HEK293 (cell line): Measurements from ENCODE around the gene PCBP1.

Experiments used
- CTCF ChIA-PET: fragments of 350-600 bp; formaldehyde crosslinking; extraction: SDS; loops from one replicate; lab custom pipeline; 2021; ENCODE audit warnings: antibody characterized with exemption; lab: Yijun Ruan, JAX
- POLR2A ChIA-PET: fragments of 300-600 bp; formaldehyde crosslinking; extraction: SDS; loops from one replicate; lab custom pipeline; 2020; ENCODE audit warnings: antibody characterized with exemption, inconsistent platforms; lab: Yijun Ruan, JAX
- H3K27ac ChIP-seq: fragments of 200-500 bp; sonication (Bioruptor generic); 2 replicates; pipeline ENCODE4 v1.5.1; 2014; ENCODE audit warnings: low read depth, low read length, control low read depth, inconsistent platforms; ENCODE audit errors: extremely low read depth
- H3K36me3 ChIP-seq, 2 experiments: fragments of 200-500 bp in 1 of 2; sonication (Bioruptor generic) in 1 of 2; 1 replicate in 1 of 2; 2 replicates in 1 of 2; pipeline ENCODE4 v1.5.1; 2014 to 2017; ENCODE audit warnings: inconsistent platforms in 2 of 2, low read length in 2 of 2; ENCODE audit not compliant: control insufficient read depth in 2 of 2, insufficient read depth in 1 of 2
- H3K4me1 ChIP-seq: fragments of 200-500 bp; sonication (Bioruptor generic); 2 replicates; pipeline ENCODE4 v1.5.1; 2014; ENCODE audit warnings: mild to moderate bottlenecking, low read length, inconsistent platforms; ENCODE audit not compliant: control insufficient read depth, insufficient read depth
- H3K4me3 ChIP-seq: 2 replicates; pipeline ENCODE4 v1.5.1; 2011; ENCODE audit warnings: low read depth, mild to moderate bottlenecking, control low read depth, low read length, moderate library complexity
- H3K9me3 ChIP-seq: fragments of 200-500 bp; sonication (Bioruptor generic); 2 replicates; pipeline ENCODE4 v1.5.1; 2014; ENCODE audit warnings: low read depth, low read length, inconsistent platforms; ENCODE audit not compliant: control insufficient read depth, insufficient read depth
- BCL11B ChIP-seq: fragments of 450-650 bp; formaldehyde crosslinking; IDR thresholded peaks from 2 replicates; pipeline ENCODE4 v1.5.1; 2016; ENCODE audit warnings: low read depth, missing biosample characterization, missing genetic modification characterization
- GLIS1 ChIP-seq: fragments of 450-650 bp; formaldehyde crosslinking; IDR thresholded peaks from 2 replicates; pipeline ENCODE4 v1.5.1; 2016; ENCODE audit warnings: missing biosample characterization, missing genetic modification characterization
- MEIS1 ChIP-seq: sonication (generic); formaldehyde crosslinking; IDR thresholded peaks from 2 replicates; pipeline ENCODE4 v1.8.1; 2022; ENCODE audit warnings: missing genetic modification reagents, mild to moderate bottlenecking, borderline replicate concordance
- PRDM1 ChIP-seq: fragments of 450-650 bp; formaldehyde crosslinking; IDR thresholded peaks from 2 replicates; pipeline ENCODE4; 2016; ENCODE audit warnings: missing biosample characterization, missing genetic modification characterization
- PRDM6 ChIP-seq: fragments of 450-650 bp; formaldehyde crosslinking; IDR thresholded peaks from 2 replicates; pipeline ENCODE4 v1.5.1; 2017; ENCODE audit warnings: missing biosample characterization, missing genetic modification characterization
- REPIN1 ChIP-seq: fragments of 450-650 bp; formaldehyde crosslinking; IDR thresholded peaks from 2 replicates; pipeline ENCODE4 v1.5.1; 2017; ENCODE audit warnings: missing biosample characterization, missing genetic modification characterization, low read depth
- SETDB1 ChIP-seq: IDR thresholded peaks from one replicate; pipeline ENCODE4 v1.6.1; 2017; ENCODE audit warnings: mild to moderate bottlenecking, low read length, moderate library complexity, mixed read lengths; ENCODE audit not compliant: insufficient read length
- TCF7L2 ChIP-seq: IDR thresholded peaks from 2 replicates; pipeline ENCODE4 v1.6.1; 2011; ENCODE audit warnings: low read depth, mild to moderate bottlenecking, inconsistent platforms, low read length, moderate library complexity, borderline replicate concordance
- ZBTB21 ChIP-seq: fragments of 450-650 bp; formaldehyde crosslinking; IDR thresholded peaks from 2 replicates; pipeline ENCODE4 v1.5.1; 2017; ENCODE audit warnings: missing biosample characterization, missing genetic modification characterization
- ZFP37 ChIP-seq: fragments of 450-650 bp; formaldehyde crosslinking; IDR thresholded peaks from 2 replicates; pipeline ENCODE4 v1.5.1; 2016; ENCODE audit warnings: missing biosample characterization, missing genetic modification characterization
- ZFP69B ChIP-seq: fragments of 450-650 bp; formaldehyde crosslinking; IDR thresholded peaks from 2 replicates; pipeline ENCODE4 v1.5.1; 2016; ENCODE audit warnings: missing biosample characterization, missing genetic modification characterization
- ZNF132 ChIP-seq: fragments of 450-650 bp; formaldehyde crosslinking; IDR thresholded peaks from 2 replicates; pipeline ENCODE4 v1.5.1; 2017; ENCODE audit warnings: missing biosample characterization, missing genetic modification characterization, borderline replicate concordance
- ZNF221 ChIP-seq: fragments of 450-650 bp; formaldehyde crosslinking; IDR thresholded peaks from 2 replicates; pipeline ENCODE4 v1.5.1; 2017; ENCODE audit warnings: missing biosample characterization, missing genetic modification characterization, borderline replicate concordance
- ZNF248 ChIP-seq: fragments of 450-650 bp; formaldehyde crosslinking; IDR thresholded peaks from 2 replicates; pipeline ENCODE4 v1.5.1; 2017; ENCODE audit warnings: missing biosample characterization, missing genetic modification characterization
- ZNF335 ChIP-seq: fragments of 450-650 bp; formaldehyde crosslinking; conservative IDR thresholded peaks from 2 replicates; pipeline ENCODE4 v1.5.1; 2016; ENCODE audit warnings: missing biosample characterization, missing genetic modification characterization
- ZNF404 ChIP-seq: fragments of 450-650 bp; formaldehyde crosslinking; IDR thresholded peaks from 2 replicates; pipeline ENCODE4 v1.5.1; 2017; ENCODE audit warnings: missing biosample characterization, missing genetic modification characterization
- ZNF433 ChIP-seq: fragments of 450-650 bp; formaldehyde crosslinking; IDR thresholded peaks from 2 replicates; pipeline ENCODE4 v1.5.1; 2016; ENCODE audit warnings: missing biosample characterization, missing genetic modification characterization, low read depth
- ZNF473 ChIP-seq: fragments of 450-650 bp; formaldehyde crosslinking; IDR thresholded peaks from 2 replicates; pipeline ENCODE4 v1.5.1; 2017; ENCODE audit warnings: missing biosample characterization, missing genetic modification characterization
- ZNF548 ChIP-seq: fragments of 450-650 bp; formaldehyde crosslinking; IDR thresholded peaks from 2 replicates; pipeline ENCODE4 v1.5.1; 2016; ENCODE audit warnings: missing biosample characterization, missing genetic modification characterization
- ZNF596 ChIP-seq: fragments of 450-650 bp; IDR thresholded peaks from 2 replicates; pipeline ENCODE4 v1.5.0; 2018; ENCODE audit warnings: missing biosample characterization, mild to moderate bottlenecking, missing genetic modification characterization, moderate library complexity
- ZNF76 ChIP-seq: fragments of 450-650 bp; formaldehyde crosslinking; IDR thresholded peaks from 2 replicates; pipeline ENCODE4; 2016; ENCODE audit warnings: low read depth, missing biosample characterization, missing genetic modification characterization, borderline replicate concordance
- ZNF768 ChIP-seq: fragments of 450-650 bp; formaldehyde crosslinking; IDR thresholded peaks from 2 replicates; pipeline ENCODE4 v1.5.1; 2018; ENCODE audit warnings: missing biosample characterization, mild to moderate bottlenecking, missing genetic modification characterization
- ZSCAN18 ChIP-seq: fragments of 450-650 bp; formaldehyde crosslinking; IDR thresholded peaks from 2 replicates; pipeline ENCODE4 v1.5.1; 2016; ENCODE audit warnings: missing biosample characterization, missing genetic modification characterization
- ZXDB ChIP-seq: fragments of 450-650 bp; formaldehyde crosslinking; IDR thresholded peaks from 2 replicates; pipeline ENCODE4 v1.5.1; 2016; ENCODE audit warnings: missing biosample characterization, missing genetic modification characterization
- TF ChIP-seq, protein P1 (sequence below): fragments of 450-650 bp; formaldehyde crosslinking; IDR thresholded peaks from 2 replicates; pipeline ENCODE4 v1.5.1; 2016; ENCODE audit warnings: missing biosample characterization, missing genetic modification characterization
- TF ChIP-seq, protein P2 (sequence below): fragments of 450-650 bp; formaldehyde crosslinking; IDR thresholded peaks from 2 replicates; pipeline ENCODE4 v1.5.1; 2017; ENCODE audit warnings: missing biosample characterization, mild to moderate bottlenecking, missing genetic modification characterization, moderate library complexity

Gene PCBP1

DNA sequence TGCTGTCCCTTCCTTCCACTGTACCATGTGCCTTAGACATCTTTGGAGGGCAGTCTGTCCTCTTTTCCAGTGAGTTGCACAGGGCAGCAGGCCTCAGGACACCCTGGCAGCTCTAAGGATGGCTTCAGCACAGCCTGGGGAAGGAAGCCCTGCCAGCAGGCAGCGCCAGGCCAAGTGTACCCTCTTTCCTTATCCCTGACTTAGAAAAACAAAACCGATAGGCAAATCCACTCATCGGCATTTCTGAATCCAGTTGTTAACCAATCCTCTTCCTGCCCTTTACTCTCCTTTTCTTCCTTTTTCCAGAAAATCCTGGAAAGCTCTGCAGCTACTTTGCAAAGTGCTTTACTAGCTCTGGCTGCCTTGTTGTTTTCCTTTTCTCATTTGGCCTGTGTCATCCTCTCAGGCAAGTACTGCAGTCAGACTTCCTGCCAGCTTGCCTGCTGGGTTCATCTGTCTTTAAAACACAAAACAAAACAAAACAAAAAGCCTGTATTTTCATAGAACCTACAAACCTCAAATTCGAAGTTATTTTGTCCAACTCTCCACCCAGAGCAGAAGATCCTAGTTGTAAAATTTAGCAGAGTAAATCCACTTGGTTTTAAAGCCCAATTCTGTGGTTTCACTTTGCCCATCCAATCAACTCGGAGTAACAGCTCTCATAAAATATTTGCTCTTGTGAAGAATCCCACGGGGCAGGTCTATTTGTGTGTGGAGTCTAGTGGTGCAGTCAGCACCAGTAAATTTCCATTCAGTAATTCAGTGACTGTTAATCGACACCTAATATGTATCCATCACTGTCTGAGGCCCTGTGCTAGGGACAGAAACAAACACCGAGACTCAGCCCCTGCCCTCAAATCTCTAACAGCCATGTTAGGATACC lies 45.2 kb downstream of the PCBP1 start (continued):
- TF ChIP-seq GLIS1 (tag by site-specific recombination) (no peak), ZNF221 (no peak), PRDM6 (peak; percentile 86), ZNF335 (peak; percentile 98), ZXDB (tag by site-specific recombination) (0 out of 2 replicates have a peak, but pooled peaks have one; percentile 43), ZSCAN18 (tag by site-specific recombination) (no peak), PRDM1 (tag by site-specific recombination) (peak; percentile 56), ZNF248 (no peak)
- TF ChIP-seq, protein P1, sequence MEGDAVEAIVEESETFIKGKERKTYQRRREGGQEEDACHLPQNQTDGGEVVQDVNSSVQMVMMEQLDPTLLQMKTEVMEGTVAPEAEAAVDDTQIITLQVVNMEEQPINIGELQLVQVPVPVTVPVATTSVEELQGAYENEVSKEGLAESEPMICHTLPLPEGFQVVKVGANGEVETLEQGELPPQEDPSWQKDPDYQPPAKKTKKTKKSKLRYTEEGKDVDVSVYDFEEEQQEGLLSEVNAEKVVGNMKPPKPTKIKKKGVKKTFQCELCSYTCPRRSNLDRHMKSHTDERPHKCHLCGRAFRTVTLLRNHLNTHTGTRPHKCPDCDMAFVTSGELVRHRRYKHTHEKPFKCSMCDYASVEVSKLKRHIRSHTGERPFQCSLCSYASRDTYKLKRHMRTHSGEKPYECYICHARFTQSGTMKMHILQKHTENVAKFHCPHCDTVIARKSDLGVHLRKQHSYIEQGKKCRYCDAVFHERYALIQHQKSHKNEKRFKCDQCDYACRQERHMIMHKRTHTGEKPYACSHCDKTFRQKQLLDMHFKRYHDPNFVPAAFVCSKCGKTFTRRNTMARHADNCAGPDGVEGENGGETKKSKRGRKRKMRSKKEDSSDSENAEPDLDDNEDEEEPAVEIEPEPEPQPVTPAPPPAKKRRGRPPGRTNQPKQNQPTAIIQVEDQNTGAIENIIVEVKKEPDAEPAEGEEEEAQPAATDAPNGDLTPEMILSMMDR (tag by site-specific recombination), result no peak

- TF ChIP-seq ZNF596 (tag by site-specific recombination), result no peak
- 0 out of 2 replicates have a peak, but pooled peaks have one; percentile 18 for TF ChIP-seq MEIS1 (CRISPR knock-in tag)
- TF ChIP-seq ZFP37 (tag by site-specific recombination), result no peak
- no peak overlapping the region for H3K4me3 ChIP-seq
- peak overlapping the region; percentile 92 for H3K27ac ChIP-seq
- POLR2A ChIA-PET, result interaction anchor here (0.7 to 1.8 kb wide), 5 partner anchors 9 to 219 kb away, joined by 4 to 10 read pairs (median 6); partner anchors contain the start of genes C2orf42 and MXD1
- CTCF ChIA-PET, result interaction anchor here (1.2 kb wide), 1 partner anchor 10 kb away, joined by 3 read pairs; no protein-coding TSS in a partner anchor
- no peaks in the 10 kb centered on the region for H3K36me3 ChIP-seq
- no peaks in the 10 kb centered on the region for H3K9me3 ChIP-seq
- H3K4me1 ChIP-seq, result peaks cover 23% of the 10 kb centered on the region
Measured at GRCh38 chr2:70133127-70133452, 45.8 kb downstream of the PCBP1 start.

GRCh38 chr2:70133491-70134322 lies 46.4 kb downstream of the PCBP1 start:
- Histone ChIP-seq H3K9me3 (no peaks in the 10 kb centered on the region), H3K4me3 (no peak overlapping the region), H3K27ac (peak overlapping the region; percentile 92), H3K4me1 (peaks cover 23% of the 10 kb centered on the region), H3K36me3 (no peaks in the 10 kb centered on the region)
- CTCF ChIA-PET, result interaction anchor here (1.2 to 1.5 kb wide), 2 partner anchors 9 to 221 kb away, joined by 3 read pairs; no protein-coding TSS in a partner anchor
- POLR2A ChIA-PET, result interaction anchor here (1.6 to 1.8 kb wide), 3 partner anchors 9 to 219 kb away, joined by 6 to 10 read pairs (median 6); partner anchors contain the start of gene MXD1
- no peak for TF ChIP-seq ZNF548 (tag by site-specific recombination)
- no peak for TF ChIP-seq ZBTB21 (tag by site-specific recombination)
- no peak for TF ChIP-seq ZNF433 (tag by site-specific recombination)
- TF ChIP-seq, protein P2, sequence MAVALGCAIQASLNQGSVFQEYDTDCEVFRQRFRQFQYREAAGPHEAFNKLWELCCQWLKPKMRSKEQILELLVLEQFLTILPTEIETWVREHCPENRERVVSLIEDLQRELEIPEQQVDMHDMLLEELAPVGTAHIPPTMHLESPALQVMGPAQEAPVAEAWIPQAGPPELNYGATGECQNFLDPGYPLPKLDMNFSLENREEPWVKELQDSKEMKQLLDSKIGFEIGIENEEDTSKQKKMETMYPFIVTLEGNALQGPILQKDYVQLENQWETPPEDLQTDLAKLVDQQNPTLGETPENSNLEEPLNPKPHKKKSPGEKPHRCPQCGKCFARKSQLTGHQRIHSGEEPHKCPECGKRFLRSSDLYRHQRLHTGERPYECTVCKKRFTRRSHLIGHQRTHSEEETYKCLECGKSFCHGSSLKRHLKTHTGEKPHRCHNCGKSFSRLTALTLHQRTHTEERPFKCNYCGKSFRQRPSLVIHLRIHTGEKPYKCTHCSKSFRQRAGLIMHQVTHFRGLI (tag by site-specific recombination), result no peak
- TF ChIP-seq REPIN1 (tag by site-specific recombination), result no peak
- no peak for TF ChIP-seq ZFP69B (tag by site-specific recombination)
- no peak for TF ChIP-seq ZNF768 (tag by site-specific recombination)
- no peak for TF ChIP-seq TCF7L2
- TF ChIP-seq ZNF404 (tag by site-specific recombination), result no peak
- TF ChIP-seq ZNF473, result no peak
- TF ChIP-seq SETDB1, result no peak
- TF ChIP-seq ZNF132, result no peak
- TF ChIP-seq ZNF76 (tag by site-specific recombination), result no peak
- TF ChIP-seq BCL11B (tag by site-specific recombination), result no peak
